Omental fat pad (tissue), 4 donors: ENCODE measurements around the gene UPB1. TPM values are rescaled to one million over a fixed set of nuclear protein-coding genes. Genes with fewer than 3 reads are reported as not detected.

Experiments used
- ATAC-seq: fragments of 150-250 bp; one replicate; pipeline ENCODE4 v1.9.1; 2016; ENCODE audit warnings: mild to moderate bottlenecking, moderate library complexity; ENCODE audit not compliant: low FRiP score
- DNase-seq: peaks from one replicate; pipeline ENCODE4 v3.0.0-alpha.2; 2019; ENCODE audit warnings: low spot score
- total RNA-seq, 4 donors: library from RNA; depleted of rRNA; stranded (reverse); fragments of >200 nt; gene quantifications; one replicate each; pipeline ENCODE4 v1.1.0, GENCODE V29; 2016
- TF ChIP-seq, protein P1 (sequence below), 3 donors: fragments of 450-650 bp; IDR thresholded peaks; one replicate each; pipeline ENCODE4 v1.5.1; 2016 to 2017; ENCODE audit warnings: antibody characterized with exemption in 3 of 3, mild to moderate bottlenecking in 3 of 3, moderate library complexity in 2 of 3

UPB1 gene
- total RNA-seq, 4 donors from 2014 or later: 0.13 to 1.9 TPM; not detected in 2

GRCh38 chr22:24465566-24465965, 29.6 kb upstream of the UPB1 start:
- DNase-seq (no peak), ATAC-seq (no peak)
- TF ChIP-seq, protein P1, sequence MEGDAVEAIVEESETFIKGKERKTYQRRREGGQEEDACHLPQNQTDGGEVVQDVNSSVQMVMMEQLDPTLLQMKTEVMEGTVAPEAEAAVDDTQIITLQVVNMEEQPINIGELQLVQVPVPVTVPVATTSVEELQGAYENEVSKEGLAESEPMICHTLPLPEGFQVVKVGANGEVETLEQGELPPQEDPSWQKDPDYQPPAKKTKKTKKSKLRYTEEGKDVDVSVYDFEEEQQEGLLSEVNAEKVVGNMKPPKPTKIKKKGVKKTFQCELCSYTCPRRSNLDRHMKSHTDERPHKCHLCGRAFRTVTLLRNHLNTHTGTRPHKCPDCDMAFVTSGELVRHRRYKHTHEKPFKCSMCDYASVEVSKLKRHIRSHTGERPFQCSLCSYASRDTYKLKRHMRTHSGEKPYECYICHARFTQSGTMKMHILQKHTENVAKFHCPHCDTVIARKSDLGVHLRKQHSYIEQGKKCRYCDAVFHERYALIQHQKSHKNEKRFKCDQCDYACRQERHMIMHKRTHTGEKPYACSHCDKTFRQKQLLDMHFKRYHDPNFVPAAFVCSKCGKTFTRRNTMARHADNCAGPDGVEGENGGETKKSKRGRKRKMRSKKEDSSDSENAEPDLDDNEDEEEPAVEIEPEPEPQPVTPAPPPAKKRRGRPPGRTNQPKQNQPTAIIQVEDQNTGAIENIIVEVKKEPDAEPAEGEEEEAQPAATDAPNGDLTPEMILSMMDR (IDR thresholded peaks at IDR 0.05): no peak

- DNase-seq (no peak), ATAC-seq (no peak)
- TF ChIP-seq, protein P1 (IDR thresholded peaks at IDR 0.05): no peak
Measured at GRCh38 chr22:24465975-24466374, 29.2 kb upstream of the UPB1 start.

DNA sequence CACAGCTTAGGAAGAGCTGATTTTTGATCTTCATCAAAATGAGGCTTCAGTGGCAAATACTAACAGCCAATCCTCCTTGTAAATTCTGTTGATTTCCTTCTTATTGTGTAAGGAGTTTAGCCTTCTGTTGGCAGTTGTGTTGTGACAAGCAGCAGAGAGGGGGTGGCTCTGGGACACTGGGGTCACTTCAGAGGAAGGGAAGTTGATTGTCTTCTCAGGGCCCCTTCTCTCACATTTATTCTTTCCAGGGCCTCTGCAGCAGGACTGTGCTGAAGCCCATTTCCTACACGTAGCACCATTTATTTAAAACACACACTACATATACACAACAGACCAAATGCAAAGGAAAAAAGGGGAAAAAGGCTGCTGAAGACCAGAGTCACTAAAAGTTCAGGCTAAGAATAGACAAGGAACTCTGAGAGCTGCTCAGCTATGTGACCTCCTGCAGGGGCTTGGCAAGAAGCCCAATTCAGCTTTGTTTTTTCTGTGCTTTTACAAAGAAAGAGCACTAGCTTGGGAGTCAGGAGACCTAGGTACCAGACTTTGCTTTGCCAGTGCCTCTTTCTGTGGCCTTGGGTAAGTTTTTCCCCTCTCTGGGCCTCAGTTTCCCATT, 28.3 kb upstream of the UPB1 start:
- DNase-seq: no peak
- TF ChIP-seq, protein P1 (IDR thresholded peaks at IDR 0.05): no peak
- no peak for ATAC-seq

DNA sequence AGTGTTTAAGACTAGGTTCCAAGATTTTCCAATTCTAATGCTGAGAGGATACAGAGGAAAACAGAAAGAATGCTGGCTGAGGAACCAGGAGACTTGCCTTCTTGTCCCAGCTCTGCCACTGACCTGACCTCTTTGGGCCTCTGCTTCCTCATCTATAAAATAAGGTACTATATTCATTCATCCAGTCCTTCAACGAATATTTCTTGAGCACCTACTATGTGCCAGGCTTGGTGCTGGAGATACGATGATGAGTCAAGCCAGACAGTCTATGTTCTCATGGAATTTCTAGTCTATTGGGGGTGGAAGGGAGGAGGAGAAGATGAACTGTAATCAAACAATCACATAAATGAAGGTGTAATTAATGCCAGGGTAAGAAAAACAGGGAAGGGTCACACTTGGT, 27.8 kb upstream of the UPB1 start:
- TF ChIP-seq, protein P1 (IDR thresholded peaks at IDR 0.05): no peak
- ATAC-seq (no peak), DNase-seq (no peak)

DNA sequence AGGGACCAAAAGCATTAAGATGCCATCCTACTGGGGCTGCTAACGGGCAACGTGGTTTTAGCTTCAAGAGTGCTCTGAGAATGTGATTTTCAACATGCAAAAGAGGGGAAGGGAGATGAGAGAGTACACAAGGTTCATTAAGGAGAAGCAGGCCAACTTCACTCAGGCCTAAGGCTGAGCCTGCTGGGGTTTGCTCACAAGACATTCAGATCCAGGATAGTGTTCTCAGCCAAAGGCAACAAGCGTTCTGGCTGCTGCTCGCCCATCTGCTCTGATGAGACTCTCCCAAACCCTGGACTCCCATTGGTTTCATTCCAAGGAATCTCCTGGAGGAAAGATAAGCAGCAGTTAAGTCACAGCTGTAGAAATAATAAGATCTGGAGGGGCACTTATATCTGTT, 23.6 kb upstream of the UPB1 start:
- ATAC-seq: peak; percentile 39
- TF ChIP-seq, protein P1 (IDR thresholded peaks at IDR 0.05): no peak
- no peak for DNase-seq

GRCh38 chr22:24473284-24473683, 21.8 kb upstream of the UPB1 start:
- DNase-seq (no peak), ATAC-seq (no peak)
- TF ChIP-seq, protein P1 (IDR thresholded peaks at IDR 0.05): no peak

- no peak for DNase-seq
- TF ChIP-seq, protein P1 (IDR thresholded peaks at IDR 0.05): no peak
- ATAC-seq: peak; percentile 70
Measured at GRCh38 chr22:24474221-24474620, 20.9 kb upstream of the UPB1 start.
